HEK293 (cell line): ENCODE results near the gene MRPL41.

Source experiments
- RBAK ChIP-seq: fragments of 450-650 bp; formaldehyde crosslinking; IDR thresholded peaks from 2 replicates; pipeline ENCODE4 v1.5.1; 2016; ENCODE audit warnings: missing biosample characterization, missing genetic modification characterization
- YY1 ChIP-seq: fragments of 450-650 bp; formaldehyde crosslinking; IDR thresholded peaks from 2 replicates; pipeline ENCODE4 v1.5.1; 2018; ENCODE audit warnings: missing biosample characterization, missing genetic modification characterization
- ZBTB11 ChIP-seq: fragments of 450-650 bp; formaldehyde crosslinking; conservative IDR thresholded peaks from 2 replicates; pipeline ENCODE4 v1.5.1; 2016; ENCODE audit warnings: low read depth, missing biosample characterization, missing genetic modification characterization
- ZNF133 ChIP-seq: fragments of 450-650 bp; formaldehyde crosslinking; IDR thresholded peaks from 2 replicates; pipeline ENCODE4 v1.5.1; 2016; ENCODE audit warnings: missing biosample characterization, missing genetic modification characterization
- TF ChIP-seq, protein P1 (sequence below): fragments of 450-650 bp; formaldehyde crosslinking; IDR thresholded peaks from 2 replicates; pipeline ENCODE4 v1.5.1; 2016; ENCODE audit warnings: missing biosample characterization, missing genetic modification characterization
- TF ChIP-seq, protein P2 (sequence below): fragments of 450-650 bp; formaldehyde crosslinking; IDR thresholded peaks from 2 replicates; pipeline ENCODE4 v1.5.1; 2016; ENCODE audit warnings: missing biosample characterization, missing genetic modification characterization
- TF ChIP-seq, protein P3 (sequence below): fragments of 450-650 bp; formaldehyde crosslinking; IDR thresholded peaks from 2 replicates; pipeline ENCODE4 v1.5.1; 2016; ENCODE audit warnings: missing biosample characterization, missing genetic modification characterization

DNA sequence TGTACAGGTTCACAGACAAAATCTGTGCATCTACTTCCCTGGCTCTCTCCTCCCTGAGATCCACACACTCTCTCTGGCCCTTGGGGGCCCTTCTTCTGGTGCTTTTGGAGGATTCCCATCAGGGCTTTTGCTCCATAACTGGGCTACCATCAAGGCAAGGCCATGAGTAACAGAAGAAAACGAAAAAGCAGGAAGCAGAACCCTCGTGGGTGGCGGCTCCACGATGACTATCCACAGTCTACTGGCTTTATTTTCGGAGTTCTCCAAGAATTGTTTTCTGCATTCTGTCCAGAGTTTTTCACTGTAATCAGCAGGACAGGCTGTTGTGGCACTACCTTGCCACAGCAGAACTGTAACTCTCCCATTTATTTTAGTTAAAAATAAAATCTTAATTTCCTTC lies 21.3 kb upstream of the MRPL41 start:
- TF ChIP-seq RBAK (tag by site-specific recombination) (no peak), ZNF133 (no peak), YY1 (tag by site-specific recombination) (no peak), ZBTB11 (tag by site-specific recombination) (no peak)
- TF ChIP-seq, protein P1, sequence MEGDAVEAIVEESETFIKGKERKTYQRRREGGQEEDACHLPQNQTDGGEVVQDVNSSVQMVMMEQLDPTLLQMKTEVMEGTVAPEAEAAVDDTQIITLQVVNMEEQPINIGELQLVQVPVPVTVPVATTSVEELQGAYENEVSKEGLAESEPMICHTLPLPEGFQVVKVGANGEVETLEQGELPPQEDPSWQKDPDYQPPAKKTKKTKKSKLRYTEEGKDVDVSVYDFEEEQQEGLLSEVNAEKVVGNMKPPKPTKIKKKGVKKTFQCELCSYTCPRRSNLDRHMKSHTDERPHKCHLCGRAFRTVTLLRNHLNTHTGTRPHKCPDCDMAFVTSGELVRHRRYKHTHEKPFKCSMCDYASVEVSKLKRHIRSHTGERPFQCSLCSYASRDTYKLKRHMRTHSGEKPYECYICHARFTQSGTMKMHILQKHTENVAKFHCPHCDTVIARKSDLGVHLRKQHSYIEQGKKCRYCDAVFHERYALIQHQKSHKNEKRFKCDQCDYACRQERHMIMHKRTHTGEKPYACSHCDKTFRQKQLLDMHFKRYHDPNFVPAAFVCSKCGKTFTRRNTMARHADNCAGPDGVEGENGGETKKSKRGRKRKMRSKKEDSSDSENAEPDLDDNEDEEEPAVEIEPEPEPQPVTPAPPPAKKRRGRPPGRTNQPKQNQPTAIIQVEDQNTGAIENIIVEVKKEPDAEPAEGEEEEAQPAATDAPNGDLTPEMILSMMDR (tag by site-specific recombination) = no peak
- TF ChIP-seq, protein P2, sequence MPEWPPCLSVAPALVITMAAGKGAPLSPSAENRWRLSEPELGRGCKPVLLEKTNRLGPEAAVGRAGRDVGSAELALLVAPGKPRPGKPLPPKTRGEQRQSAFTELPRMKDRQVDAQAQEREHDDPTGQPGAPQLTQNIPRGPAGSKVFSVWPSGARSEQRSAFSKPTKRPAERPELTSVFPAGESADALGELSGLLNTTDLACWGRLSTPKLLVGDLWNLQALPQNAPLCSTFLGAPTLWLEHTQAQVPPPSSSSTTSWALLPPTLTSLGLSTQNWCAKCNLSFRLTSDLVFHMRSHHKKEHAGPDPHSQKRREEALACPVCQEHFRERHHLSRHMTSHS = no peak
- TF ChIP-seq, protein P3, sequence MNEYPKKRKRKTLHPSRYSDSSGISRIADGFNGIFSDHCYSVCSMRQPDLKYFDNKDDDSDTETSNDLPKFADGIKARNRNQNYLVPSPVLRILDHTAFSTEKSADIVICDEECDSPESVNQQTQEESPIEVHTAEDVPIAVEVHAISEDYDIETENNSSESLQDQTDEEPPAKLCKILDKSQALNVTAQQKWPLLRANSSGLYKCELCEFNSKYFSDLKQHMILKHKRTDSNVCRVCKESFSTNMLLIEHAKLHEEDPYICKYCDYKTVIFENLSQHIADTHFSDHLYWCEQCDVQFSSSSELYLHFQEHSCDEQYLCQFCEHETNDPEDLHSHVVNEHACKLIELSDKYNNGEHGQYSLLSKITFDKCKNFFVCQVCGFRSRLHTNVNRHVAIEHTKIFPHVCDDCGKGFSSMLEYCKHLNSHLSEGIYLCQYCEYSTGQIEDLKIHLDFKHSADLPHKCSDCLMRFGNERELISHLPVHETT (tag by site-specific recombination) = no peak
